K562 (cell line): ENCODE data around the gene DYRK4. TPM values are rescaled to one million over a fixed set of nuclear protein-coding genes. Genes with fewer than 3 reads are reported as not detected.
A peak's percentile ranks its signal among the peaks of the same experiment; 100 is the strongest.

ENCODE experiments used
- ATF7 ChIP-seq: fragments of 450-650 bp; IDR thresholded peaks from 2 replicates; pipeline ENCODE4 v1.7.1; 2014; ENCODE audit warnings: mild to moderate bottlenecking, moderate library complexity
- ERF ChIP-seq: fragments of 450-650 bp; formaldehyde crosslinking; IDR thresholded peaks from 2 replicates; pipeline ENCODE4 v1.4.0; 2020; ENCODE audit warnings: mild to moderate bottlenecking, mixed read lengths
- NFIC ChIP-seq: fragments of 450-650 bp; IDR thresholded peaks from 2 replicates; pipeline ENCODE4 v1.6.1; 2017; ENCODE audit warnings: mild to moderate bottlenecking, inconsistent platforms
- POLR2A ChIP-seq: fragments of 450-650 bp; conservative IDR thresholded peaks from 2 replicates; pipeline ENCODE4 v1.6.1; 2016
- POLR2AphosphoS5 ChIP-seq: IDR thresholded peaks from 2 replicates; pipeline ENCODE4 v1.6.1; 2011; ENCODE audit warnings: mild to moderate bottlenecking, low read depth, low read length, moderate library complexity; ENCODE audit not compliant: control insufficient read depth, insufficient read depth
- polyA plus RNA-seq, 8 experiments: library from polyadenylated mRNA; depleted of rRNA in 4 of 8; stranded (reverse) in 5 of 8; unstranded in 3 of 8; fragments of >200 nt; fragmentation: Nextera tagmentation in 2 of 8; fragmentation: Illumina TruSeq in 1 of 8; extraction: Ambion mirVana in 2 of 8; extraction: Trizol in 1 of 8; gene quantifications; 2 replicates each; pipeline versions ENCODE4 v1.2.1 to v1.2.3, GENCODE V29; 2011 to 2014; ENCODE audit warnings: inconsistent platforms in 1 of 8, missing spikeins in 1 of 8
- total RNA-seq, 7 experiments: library from RNA; depleted of rRNA in 6 of 7; stranded (reverse); fragments of >200 nt in 6 of 7; fragmentation: Illumina TruSeq in 2 of 7; extraction: Trizol in 2 of 7; gene quantifications; 2 replicates each; pipeline versions ENCODE4 v1.2.1 to v1.2.3, GENCODE V29; 2011 to 2021; ENCODE audit warnings: low replicate concordance in 1 of 7
- TF ChIP-seq, protein P1 (sequence below), 2 experiments: fragments of 450-650 bp; IDR thresholded peaks; 2 replicates each; pipeline ENCODE4 v1.6.1; 2016; ENCODE audit warnings: mild to moderate bottlenecking in 2 of 2, borderline replicate concordance in 1 of 2, low read depth in 1 of 2, moderate library complexity in 1 of 2

DYRK4 gene
- total and polyA plus RNA-seq, 9 of the 15 experiments (the other 6 are each of a cell fraction or from before 2014, with no cell fraction given): 13.4 to 37.4 (median 22.2) TPM

DNA sequence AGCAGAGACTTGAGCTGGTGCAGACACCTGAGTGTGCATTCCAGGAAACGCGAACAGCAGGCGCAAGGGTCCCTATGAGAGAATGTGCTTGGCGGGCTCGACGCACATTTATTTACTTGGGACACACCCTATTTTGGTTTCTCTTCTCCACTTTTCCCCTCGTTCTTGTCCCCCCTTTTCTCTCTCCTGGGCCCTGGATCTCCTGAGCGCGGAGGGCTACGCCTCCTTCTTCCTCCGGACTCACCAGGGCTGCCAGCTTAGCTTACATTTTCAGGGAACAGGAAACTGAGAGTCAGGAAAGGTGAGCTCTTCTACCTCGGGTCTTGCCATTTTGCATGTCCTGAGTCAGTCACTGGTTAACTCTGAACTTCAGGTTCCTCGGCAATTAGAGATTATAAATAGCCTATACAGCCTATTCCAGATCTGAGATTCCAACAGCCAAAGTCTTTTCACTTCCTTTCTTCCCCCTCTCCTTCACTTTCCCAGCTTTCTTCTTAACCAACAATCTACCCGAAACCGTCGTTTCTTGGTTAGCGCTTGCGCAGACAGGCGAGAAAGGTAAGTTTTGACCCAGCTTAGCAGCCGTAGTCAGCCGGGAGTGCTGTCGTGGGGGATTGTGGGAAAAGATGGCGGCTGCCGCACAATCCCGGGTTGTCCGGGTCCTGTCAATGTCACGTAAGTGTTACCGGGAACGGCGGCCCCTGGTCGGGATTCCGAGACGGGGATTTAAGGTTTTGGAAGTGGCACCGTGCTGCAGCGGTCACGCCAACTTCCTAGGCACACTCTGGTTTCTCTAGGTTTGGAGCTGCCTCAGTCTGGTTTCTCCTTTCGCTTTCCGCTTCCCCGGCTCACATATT, 86.7 kb downstream of the DYRK4 start, which contains the start of the genes AKAP3 and NDUFA9 (continued):
- TF ChIP-seq, protein P1, sequence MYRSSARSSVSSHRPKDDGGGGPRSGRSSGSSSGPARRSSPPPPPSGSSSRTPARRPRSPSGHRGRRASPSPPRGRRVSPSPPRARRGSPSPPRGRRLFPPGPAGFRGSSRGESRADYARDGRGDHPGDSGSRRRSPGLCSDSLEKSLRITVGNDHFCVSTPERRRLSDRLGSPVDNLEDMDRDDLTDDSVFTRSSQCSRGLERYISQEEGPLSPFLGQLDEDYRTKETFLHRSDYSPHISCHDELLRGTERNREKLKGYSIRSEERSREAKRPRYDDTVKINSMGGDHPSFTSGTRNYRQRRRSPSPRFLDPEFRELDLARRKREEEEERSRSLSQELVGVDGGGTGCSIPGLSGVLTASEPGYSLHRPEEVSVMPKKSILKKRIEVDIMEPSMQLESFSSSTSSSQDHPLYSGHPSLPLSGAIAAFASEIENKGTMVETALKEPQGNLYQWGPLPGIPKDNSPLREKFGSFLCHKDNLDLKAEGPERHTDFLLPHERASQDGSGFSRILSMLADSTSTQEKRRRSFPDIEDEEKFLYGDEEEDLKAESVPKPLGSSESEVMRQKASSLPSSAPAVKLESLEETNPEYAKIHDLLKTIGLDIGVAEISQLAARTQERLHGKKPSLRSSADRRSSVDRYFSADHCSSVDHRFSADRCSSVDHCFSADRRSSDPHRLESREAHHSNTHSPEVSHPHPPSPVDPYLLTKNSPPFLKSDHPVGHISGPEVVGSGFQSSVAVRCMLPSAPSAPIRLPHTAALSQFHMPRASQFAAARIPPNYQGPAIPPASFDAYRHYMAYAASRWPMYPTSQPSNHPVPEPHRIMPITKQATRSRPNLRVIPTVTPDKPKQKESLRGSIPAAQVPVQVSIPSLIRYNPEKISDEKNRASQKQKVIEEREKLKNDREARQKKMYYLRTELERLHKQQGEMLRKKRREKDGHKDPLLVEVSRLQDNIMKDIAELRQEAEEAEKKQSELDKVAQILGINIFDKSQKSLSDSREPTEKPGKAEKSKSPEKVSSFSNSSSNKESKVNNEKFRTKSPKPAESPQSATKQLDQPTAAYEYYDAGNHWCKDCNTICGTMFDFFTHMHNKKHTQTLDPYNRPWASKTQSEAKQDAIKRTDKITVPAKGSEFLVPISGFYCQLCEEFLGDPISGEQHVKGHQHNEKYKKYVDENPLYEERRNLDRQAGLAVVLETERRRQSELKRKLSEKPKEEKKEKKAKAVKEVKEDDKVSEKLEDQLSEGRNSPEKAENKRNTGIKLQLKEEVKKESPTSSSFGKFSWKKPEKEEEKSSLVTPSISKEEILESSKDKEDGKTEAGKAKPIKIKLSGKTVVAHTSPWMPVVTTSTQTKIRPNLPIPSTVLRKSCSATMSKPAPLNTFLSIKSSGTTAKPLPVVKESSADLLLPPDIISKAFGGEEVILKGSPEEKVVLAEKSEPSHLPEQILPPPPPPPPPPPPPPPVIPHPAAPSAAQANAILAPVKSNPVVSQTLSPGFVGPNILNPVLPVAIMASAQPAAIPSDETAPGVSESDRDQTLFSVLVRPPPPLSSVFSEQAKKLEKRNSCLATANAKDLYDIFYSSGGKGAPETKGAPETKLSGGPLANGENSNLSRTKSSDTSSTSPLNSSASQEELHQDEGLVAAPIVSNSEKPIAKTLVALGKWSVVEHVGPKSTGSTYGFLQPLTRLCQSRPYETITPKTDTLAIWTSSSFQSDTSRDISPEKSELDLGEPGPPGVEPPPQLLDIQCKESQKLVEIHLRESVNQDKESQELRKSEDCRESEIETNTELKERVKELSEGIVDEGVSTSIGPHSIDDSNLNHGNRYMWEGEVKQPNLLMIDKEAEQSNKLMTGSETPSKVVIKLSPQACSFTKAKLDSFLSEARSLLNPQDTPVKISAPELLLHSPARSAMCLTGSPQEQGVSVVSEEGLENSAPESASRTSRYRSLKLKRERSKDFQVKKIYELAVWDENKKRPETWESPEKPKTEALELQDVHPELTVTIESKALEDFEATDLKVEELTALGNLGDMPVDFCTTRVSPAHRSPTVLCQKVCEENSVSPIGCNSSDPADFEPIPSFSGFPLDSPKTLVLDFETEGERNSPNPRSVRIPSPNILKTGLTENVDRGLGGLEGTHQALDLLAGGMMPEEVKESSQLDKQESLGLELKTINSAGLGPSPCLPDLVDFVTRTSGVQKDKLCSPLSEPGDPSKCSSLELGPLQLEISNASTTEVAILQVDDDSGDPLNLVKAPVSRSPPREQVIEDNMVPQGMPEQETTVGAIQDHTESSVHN (IDR thresholded peaks at IDR 0.05; ENCODE audit: borderline replicate concordance in 1 of 2, low read depth in 1 of 2): no peak
- peak; percentile 78 for TF ChIP-seq POLR2AphosphoS5
- peak; percentile 33; the same call in 1 of the 2 replicates for TF ChIP-seq NFIC
- peak; percentile 90 for TF ChIP-seq POLR2A
- TF ChIP-seq ATF7: peak; percentile 68; the same call in 1 of the 2 replicates
- 0 out of 2 replicates have a peak, but pooled peaks have one; percentile 35 for TF ChIP-seq ERF (CRISPR knock-in tag)
